GM12891 (cell line): ENCODE data around the gene RIPOR3.

Experiments used
- POLR2A ChIP-seq: IDR thresholded peaks from 2 replicates; pipeline ENCODE4 v1.6.1; 2011; ENCODE audit warnings: low read depth, low read length, control low read depth
- POLR2AphosphoS5 ChIP-seq: IDR thresholded peaks from 2 replicates; pipeline ENCODE4 v1.6.1; 2011; ENCODE audit warnings: low read depth, low read length, control low read depth
- TAF1 ChIP-seq: IDR thresholded peaks from 2 replicates; pipeline ENCODE4 v1.6.1; 2011; ENCODE audit warnings: low read depth, low read length, control low read depth

GRCh38 chr20:50704514-50704913 lies 13.2 kb upstream of the RIPOR3 start:
- TF ChIP-seq POLR2AphosphoS5 = no peak
- no peak for TF ChIP-seq POLR2A
- no peak for TF ChIP-seq TAF1
